Endometrial microvascular endothelial cells (primary cell): Measurements from ENCODE around the gene ZDHHC1. TPM values are rescaled to one million over a fixed set of nuclear protein-coding genes. Genes with fewer than 3 reads are reported as not detected.

ENCODE experiments used
- in situ Hi-C: cut with HindIII; loops from 2 replicates; pipeline ENCODE4 v1.10.0; 2017; ENCODE audit warnings: low sequenced_read_pairs, low pct_unique_long_range_greater_than_20kb; ENCODE audit errors: inconsistent ontology term
- total RNA-seq: library from RNA; depleted of rRNA; stranded (reverse); fragments of >200 nt; gene quantifications from one replicate; pipeline ENCODE4 v1.2.3, GENCODE V29; 2015; ENCODE audit errors: inconsistent ontology term

Gene ZDHHC1
- total RNA-seq, 1 donor from 2014 or later = 5.0 TPM

DNA sequence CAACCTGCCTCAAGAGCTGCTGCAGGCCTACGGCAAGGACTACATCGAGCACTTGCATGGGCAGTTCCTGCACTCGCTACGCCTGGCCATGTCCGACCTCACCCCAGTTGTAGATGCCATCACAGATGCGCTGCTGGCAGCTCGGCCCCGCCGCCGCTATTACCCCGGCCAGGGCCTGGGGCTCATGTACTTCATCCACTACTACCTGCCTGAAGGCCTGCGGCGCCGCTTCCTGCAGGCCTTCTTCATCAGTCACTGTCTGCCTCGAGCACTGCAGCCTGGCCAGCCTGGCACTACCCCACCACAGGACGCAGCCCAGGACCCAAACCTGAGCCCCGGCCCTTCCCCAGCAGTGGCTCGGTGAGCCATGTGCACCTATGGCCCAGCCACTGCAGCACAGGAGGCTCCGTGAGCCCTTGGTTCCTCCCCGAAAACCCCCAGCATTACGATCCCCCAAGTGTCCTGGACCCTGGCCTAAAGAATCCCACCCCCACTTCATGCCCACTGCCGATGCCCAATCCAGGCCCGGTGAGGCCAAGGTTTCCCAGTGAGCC lies 20.4 kb upstream of the ZDHHC1 start:
- in situ Hi-C loops = no loop called here

DNA sequence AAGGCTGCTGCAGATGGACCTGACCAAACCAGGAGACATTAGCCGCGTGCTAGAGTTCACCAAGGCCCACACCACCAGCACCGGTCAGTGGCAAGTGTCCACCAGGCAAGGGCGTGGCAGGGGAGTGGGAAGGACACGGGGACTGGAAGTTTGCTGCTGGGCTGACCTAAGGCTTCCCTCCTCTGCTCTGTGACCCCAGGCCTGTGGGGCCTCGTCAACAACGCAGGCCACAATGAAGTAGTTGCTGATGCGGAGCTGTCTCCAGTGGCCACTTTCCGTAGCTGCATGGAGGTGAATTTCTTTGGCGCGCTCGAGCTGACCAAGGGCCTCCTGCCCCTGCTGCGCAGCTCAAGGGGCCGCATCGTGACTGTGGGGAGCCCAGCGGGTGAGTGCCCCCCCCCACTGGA lies 19.5 kb upstream of the ZDHHC1 start:
- in situ Hi-C loops = no loop called here

DNA sequence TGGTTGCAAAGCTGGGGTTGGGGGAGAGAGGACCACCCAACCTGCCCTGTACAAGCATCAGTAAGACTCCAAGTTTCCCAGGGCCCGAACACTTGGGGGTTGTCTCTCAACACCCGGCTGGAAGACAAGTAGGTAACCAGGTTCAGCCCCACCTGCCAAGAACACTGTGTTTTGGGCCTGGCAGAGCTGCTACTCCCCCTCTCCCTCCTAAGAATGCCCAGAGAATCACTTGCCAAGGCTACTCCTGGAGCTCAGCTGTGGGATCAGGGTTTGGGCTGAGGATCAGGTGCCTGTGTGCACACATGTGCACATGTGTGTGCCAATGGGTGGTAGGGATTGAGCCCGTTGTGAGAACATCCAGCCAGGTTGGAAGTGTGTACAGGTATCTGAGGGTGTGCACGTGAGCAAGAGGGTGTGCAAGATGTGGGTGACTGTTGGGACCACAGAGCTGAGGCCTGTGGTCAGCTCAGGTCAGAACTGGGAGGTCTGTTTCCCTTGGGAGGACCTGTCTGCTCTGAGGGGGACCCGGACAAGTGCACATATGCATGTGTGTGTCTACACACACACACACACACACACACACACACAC lies 16.9 kb upstream of the ZDHHC1 start:
- in situ Hi-C loops = no loop called here

DNA sequence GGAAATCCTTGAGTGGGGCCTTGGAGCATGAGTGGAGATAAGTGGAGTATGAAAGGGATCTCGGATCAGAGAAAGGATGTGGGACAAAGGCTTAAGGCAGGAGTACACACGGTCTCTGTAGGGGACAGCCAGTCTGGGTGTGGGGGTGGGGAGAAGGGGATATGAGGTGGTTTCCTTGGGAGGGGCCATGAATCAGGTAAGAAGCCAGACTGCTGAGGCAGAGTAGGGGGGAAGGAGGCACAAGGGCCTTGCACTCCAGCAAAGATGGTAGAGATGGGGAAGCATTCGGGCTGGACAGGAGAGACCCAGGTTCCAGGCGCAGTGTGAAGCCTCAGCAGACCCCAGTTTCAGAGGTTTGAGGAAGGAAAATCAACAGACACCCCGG lies 16.2 kb upstream of the ZDHHC1 start:
- in situ Hi-C loops = no loop called here

DNA sequence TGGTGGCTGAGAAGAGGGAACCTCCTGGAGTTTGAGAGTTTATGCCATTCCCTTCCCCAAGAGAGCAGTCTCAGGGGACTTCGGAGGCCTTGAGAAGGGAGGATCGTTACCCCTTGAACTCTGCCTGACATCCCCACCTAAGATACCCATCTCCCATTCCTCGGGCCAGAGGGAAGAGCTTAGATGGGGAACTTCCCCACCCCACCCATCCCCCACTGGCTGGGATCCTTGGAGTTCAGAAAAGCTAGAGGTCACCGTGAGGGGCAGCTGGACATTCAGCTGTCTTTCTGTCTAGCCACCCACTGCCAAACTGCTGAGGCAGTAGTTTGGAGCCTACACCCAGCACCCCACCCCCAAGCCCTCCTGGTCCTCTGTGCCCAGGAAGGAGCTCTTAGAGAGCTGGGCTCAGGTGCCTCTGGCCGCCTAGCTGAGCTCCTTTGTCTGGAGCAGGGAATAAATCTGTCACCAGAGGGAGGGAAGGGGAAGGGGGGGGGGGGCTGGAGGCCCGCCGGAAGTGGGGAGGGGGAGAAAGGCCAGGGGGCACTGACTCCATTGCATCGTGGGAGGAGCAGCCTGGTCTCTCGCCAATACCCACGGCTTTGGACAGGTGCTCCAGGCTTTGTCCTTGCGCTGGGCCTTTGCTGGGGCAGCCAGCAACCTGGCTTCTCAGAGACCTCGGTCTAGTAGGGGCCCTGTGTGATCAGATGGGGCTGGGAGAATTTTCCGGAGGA lies 15.7 kb upstream of the ZDHHC1 start:
- in situ Hi-C loops = no loop called here

DNA sequence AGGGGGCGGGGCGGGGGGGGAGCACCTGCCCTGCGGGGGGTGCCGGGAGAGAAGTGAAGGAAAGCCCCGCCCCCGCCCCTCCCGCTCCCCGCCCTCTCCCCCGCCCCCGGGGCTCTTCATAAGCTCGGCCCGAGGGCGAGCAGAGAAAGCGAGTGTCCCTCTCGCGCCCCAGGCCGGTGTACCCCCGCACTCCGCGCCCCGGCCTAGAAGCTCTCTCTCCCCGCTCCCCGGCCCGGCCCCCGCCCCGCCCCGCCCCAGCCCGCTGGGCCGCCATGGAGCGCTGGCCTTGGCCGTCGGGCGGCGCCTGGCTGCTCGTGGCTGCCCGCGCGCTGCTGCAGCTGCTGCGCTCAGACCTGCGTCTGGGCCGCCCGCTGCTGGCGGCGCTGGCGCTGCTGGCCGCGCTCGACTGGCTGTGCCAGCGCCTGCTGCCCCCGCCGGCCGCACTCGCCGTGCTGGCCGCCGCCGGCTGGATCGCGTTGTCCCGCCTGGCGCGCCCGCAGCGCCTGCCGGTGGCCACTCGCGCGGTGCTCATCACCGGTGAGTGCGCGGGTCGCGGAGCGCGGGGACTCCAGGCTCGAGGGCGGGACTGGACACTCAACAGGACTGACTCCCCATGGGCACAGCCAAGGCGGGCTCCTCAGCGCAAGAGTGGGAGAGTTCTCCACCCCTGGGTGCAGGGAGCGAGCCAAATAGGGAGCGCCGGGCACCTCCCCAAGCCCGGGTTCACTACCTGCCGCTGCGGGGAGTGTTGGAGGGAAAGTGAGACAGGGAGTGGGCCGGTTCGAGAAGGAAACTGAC lies 14.9 kb upstream of the ZDHHC1 start, which contains the start of gene HSD11B2:
TSS of gene HSD11B2 (plus strand) at position 145 of the 798 bp plus-strand sequence. CDS start at position 273, 128 bp downstream.
- in situ Hi-C loops = no loop called here

DNA sequence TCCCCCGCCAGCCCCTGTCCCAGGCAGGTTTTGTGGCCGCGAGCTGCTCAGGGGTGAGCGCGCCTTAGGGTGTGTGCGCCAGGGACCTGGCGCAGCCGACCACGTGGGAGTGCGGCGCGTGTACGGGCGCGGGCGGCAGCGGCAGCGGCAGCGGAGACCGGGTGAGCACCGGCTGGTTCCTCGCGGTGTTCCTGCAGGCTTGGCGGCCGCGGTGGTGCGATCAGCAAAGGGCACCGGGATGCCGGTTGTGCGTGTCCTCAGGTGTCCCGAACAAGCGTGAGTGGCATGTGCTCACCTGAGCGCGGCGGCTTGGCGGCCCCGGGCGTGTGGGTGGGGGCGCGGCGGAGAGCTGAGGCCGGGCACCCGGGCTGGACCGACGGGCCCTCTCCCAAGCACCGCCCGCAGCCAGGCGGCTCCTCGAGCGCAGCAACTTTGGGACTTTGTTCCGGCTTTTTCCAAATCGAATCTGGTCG lies 14.3 kb upstream of the ZDHHC1 start:
- in situ Hi-C loops = no loop called here

DNA sequence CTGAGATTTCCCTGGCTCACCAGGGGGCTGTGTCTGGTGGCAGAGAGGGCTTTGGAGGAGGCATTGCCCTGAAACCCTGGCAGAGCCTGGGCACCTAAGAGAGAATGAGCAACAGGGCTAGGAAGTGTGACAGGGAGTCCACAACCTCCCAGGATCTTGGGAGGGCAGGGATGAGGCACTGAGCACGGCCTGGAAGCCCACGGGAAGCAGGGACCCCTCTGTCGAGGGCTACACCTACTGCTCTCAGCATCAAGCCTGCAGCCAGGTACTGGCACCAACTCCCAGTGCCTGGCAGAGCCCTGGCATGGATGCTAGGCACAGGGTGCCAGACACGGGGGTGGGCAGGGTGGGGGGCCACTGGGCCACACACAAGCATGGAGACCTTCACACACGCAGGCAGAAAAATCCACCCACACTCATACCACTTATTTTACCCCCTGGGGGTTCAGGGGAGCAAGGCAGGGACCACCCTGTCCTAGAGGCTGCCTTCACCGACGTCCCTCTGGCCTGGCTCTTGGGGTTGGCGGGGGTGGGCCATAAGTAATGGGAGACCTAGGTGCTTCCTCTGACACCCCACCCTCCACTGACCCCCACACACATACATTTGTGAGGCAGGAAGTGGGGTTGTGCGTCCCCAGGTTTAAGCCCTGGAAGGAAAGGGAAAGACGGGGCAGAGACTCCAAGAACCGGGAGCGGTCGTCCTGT lies 13.7 kb upstream of the ZDHHC1 start:
- in situ Hi-C loops = no loop called here

DNA sequence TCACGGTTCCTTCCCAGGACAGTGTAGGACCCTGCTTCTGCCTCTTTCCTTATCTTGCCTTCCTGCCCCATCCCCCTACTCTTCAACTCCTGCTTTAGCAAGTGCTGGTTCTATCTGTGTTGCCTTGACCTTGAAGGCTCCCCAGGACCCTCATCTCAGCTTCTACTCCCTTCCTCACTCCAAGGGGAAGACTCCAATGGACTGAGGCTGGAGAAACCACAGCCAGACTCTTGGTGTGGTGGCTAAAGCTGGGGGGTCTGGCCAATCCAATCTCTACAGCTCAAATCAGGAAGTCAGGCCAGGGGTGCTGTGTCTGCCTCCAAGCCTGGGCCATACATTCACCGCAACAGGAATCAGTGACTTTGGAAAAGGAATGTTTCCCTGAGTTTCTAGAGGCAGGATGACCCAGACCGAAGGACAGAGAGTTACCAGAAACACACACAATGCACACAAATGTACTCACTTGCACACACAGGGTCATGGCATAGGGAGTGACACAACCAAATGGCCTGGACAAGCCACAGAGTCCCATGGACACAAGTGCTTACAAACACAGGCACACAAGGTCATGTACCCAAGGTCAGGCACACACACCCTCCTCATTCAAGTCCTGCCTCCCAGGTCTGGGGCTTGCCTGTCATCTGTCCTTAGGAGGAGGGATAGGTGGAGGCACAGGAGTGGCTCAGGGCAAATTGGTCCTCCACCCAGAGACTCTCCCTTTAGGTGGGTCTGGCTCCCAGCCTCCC lies 12.9 kb upstream of the ZDHHC1 start:
- in situ Hi-C loops = no loop called here

DNA sequence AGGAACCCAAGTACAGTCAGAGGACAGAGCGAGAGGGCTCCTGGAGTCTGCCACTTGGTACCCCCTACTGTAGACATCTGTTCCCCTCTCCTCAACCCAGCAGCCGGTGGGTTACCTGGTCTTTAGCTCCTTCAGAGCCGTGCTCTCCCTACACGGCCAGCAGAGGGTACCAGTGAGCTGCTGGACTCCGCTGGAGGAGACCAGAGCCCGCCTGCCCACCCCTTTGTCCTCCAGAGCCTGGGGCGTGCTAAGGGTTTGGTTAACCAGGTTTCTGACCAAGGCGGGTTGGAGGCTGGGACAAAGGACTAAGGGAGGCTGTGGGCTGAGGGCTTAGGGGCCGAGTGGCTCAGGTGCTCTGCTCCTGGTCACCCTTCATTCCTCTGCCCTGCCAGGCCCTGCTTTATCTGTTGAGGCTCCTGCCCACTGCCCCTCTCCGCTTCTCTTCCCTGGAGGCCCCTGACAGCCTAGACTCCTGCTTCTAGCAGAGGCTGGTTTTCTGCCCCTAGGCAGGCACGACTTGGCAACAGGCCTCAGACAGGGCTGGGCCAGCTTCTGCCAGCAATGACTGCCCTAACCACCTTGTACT lies 12.0 kb upstream of the ZDHHC1 start:
- in situ Hi-C loops = no loop called here

DNA sequence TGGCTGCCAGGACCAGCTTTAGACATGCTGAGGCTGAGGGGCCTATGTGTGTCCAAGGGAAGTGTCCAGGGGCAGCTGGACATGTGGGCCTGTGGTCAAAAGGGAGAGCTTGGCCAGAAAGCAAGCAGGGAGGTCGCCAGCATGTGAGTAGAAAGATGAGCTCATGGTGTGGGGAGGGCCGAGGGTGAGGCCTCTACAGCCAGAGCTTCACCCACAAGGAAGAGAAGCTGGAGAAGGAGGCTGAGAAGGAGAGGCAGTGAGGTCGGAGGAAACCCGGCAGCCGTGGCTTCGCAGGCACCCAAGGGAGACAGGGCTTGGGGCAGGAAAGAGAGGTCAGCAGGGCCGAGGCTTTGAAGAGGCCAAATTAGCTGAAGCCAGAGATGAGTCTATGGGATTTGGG lies 10.7 kb upstream of the ZDHHC1 start:
- in situ Hi-C loops = no loop called here

DNA sequence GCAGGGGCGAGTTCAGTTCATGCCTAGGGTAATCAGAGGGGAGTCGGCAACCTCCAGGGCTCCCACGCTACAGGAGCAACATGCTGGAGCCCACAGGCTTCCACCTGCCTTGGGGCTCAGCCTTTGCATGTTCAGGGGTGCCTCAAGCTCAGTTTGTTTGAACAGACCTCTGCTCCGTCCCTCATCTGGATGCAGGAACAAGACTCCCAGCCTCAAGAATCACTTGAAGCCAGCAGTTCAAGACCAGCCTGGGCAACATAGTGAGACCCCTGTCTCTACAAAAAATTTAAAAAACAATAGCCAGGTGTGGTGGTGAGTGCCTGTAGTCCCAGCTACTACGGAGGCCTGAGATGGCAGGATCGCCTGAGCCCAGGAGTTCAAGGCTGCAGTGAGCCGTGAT lies 9.7 kb upstream of the ZDHHC1 start:
- in situ Hi-C loops = no loop called here

DNA sequence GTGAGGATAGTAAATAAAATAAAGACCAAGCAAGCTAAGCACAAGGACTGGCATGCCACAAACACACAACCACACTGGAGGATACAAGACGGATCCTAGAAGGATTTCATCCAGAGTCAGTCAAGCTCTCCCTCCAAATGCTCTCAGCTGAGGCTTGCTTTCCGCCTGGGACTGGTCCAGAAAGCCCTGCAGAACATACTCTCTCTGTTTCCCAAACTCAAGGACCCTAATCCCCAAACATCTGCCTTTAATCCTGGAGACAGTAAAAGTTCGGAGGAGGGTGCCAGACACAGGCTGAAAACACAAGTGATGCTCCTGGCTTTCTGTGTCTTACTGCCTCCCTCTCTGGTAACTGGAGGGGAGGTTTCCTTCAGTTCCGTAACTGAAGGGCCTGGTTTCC lies 9.3 kb upstream of the ZDHHC1 start:
- in situ Hi-C loops = no loop called here

DNA sequence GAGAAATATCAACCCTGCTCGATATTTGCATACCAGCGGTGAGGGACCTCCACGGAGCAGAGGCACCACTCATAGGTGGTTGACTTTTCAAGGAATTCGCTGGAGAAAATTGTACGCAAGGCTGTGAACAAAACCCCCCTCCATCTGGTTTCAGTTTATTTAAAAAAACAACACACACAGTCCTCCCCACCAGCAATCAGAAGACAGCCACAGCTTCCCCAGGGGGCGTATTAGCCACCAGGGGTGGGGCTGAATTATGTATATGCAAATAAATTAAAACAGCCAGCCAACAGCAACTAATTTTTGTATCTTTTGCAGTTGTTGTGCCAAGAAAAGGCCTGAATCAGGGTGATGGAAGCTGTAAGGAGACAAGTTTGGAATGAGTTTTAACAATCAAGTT lies 8.8 kb upstream of the ZDHHC1 start:
- in situ Hi-C loops = no loop called here

DNA sequence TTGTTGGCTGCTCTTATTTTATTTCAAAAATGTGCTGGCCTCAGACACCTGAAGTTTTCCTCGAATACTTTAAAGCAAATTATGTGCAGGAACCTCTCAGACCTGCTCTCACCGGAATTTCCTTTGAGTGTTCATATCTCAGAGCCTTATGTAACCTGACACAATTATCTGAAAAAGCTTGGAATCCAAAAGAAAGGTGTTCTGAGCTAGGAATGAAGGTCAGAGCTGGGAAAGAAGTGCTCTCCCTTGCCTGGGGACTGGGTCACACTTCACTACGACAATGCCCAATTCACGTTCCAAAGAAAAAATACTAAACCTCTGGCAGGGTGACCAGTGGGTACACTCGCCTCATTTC lies 8.0 kb upstream of the ZDHHC1 start:
- in situ Hi-C loops = no loop called here

DNA sequence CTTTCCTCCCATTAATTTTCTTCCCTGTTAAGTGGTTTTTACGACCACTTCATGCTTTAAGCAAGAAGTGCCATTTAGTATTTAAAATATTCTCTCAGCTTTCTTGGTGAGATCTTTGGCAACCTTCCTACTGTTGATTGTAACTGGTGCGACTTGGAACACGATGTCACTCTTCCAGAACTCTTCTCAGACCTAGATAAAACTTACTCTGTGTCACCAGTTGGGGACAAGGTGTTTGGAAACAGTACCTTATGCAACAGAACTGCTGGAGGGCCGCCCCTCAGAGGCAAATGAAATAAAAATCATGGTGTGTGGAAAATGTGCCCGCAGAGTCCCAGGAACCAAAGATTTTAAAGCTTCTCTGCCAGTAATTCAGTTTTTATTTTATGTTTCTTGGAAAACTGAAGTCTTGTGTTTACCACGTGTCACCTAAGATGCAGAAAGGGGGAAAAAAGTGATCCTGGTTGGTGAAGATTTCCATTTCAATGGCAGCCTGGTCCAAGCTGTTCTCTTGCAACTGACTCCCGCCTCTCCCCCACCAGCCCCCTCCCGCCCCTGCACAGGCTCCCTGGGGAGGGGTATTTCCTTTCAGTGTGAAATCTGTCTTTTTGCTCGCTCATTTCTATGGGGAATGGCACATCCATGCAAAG lies 7.5 kb upstream of the ZDHHC1 start:
- in situ Hi-C loops = no loop called here

DNA sequence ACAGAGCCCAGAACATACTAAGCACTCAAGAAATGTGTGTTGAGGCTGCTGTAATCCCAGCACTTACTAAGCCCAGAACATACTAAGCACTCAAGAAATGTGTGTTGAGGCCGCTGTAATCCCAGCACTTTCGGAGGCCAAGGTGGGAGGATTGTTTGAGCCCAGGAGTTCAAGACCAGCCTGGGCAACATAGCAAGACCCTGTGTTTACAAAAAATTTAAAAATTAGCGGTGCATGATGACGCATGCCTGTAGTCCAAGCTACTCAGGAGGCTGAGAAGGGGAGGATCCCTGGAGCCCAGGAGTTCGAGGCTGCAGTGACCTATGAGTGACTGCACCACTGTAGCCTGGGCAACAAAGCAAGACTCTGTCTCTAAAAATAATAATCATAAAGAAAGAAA lies 6.7 kb upstream of the ZDHHC1 start:
- in situ Hi-C loops = no loop called here

DNA sequence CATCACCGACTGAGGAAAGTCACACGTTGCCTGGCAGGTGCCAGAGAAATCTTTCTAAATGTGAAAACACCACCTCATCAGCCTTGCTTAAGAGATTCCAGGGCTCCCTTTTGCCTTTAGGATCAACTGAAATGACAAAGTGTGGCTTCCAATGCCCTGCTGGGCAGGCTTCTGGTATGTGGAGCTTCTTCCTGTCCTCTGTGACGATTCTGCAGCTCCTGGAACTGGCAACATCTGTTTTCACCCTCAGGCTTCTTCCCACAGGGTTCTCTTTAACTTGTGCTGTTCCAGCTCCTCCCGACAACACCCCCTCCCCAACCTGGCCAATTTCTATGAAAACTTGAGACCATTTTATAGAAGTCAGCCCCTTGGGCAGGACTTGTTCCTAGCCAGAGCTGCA lies 4.8 kb upstream of the ZDHHC1 start:
- in situ Hi-C loops = no loop called here
